Nephron (organoid): Measurements from ENCODE around the gene COMMD9.

ENCODE experiments used
- H3K27ac Mint-ChIP-seq, 3 experiments: 2 replicates each; pipeline ENCODE4 v1.8.0; 2020; ENCODE audit warnings: mixed read lengths in 3 of 3, mild to moderate bottlenecking in 2 of 3, moderate library complexity in 1 of 3
- H3K27me3 Mint-ChIP-seq: 2 replicates; pipeline ENCODE4 v1.8.0; 2021; ENCODE audit warnings: low read depth, mild to moderate bottlenecking, moderate library complexity, mixed read lengths
- H3K36me3 Mint-ChIP-seq: 2 replicates; pipeline ENCODE4 v1.8.0; 2020; ENCODE audit warnings: low read depth, mixed read lengths
- H3K4me1 Mint-ChIP-seq: 2 replicates; pipeline ENCODE4 v1.8.0; 2020; ENCODE audit warnings: mixed read lengths
- H3K4me3 Mint-ChIP-seq, 3 experiments: 2 replicates each; pipeline ENCODE4 v1.8.0; 2020; ENCODE audit warnings: mild to moderate bottlenecking in 3 of 3, mixed read lengths in 3 of 3, moderate library complexity in 2 of 3
- H3K9me3 Mint-ChIP-seq: 2 replicates; pipeline ENCODE4 v1.8.0; 2020; ENCODE audit warnings: mixed read lengths
- CTCF ChIP-seq, 3 experiments: fragments of 200-600 bp; sonication (generic); IDR thresholded peaks; one replicate each; pipeline ENCODE4 v1.5.0; 2021; ENCODE audit warnings: antibody characterized with exemption in 3 of 3; ENCODE audit not compliant: unreplicated experiment in 3 of 3

The COMMD9 gene

GRCh38 chr11:36305047-36305446, 15.8 kb upstream of the COMMD9 start:
- Mint-ChIP-seq H3K27me3 (peaks cover 12% of the 10 kb centered on the region), H3K4me3 (no peak overlapping the region), H3K9me3 (peaks cover 2% of the 10 kb centered on the region), H3K36me3 (no peaks in the 10 kb centered on the region), H3K27ac (no peak overlapping the region), H3K4me1 (peaks cover 42% of the 10 kb centered on the region)
- TF ChIP-seq CTCF (IDR thresholded peaks at IDR 0.05; ENCODE audit: unreplicated experiment in 3 of 3), result no peak

GRCh38 chr11:36304351-36304750, 15.1 kb upstream of the COMMD9 start:
- no peaks in the 10 kb centered on the region for H3K36me3 Mint-ChIP-seq
- peak overlapping the region in 1 of 3 experiments; percentile 11 for H3K4me3 Mint-ChIP-seq
- TF ChIP-seq CTCF (IDR thresholded peaks at IDR 0.05; ENCODE audit: unreplicated experiment in 3 of 3), result no peak
- peaks cover 44% of the 10 kb centered on the region for H3K4me1 Mint-ChIP-seq
- H3K27me3 Mint-ChIP-seq, result peaks cover 7% of the 10 kb centered on the region
- no peak overlapping the region for H3K27ac Mint-ChIP-seq
- peaks cover 2% of the 10 kb centered on the region for H3K9me3 Mint-ChIP-seq

- TF ChIP-seq CTCF (IDR thresholded peaks at IDR 0.05; ENCODE audit: unreplicated experiment in 3 of 3), result no peak
- H3K36me3 Mint-ChIP-seq, result no peaks in the 10 kb centered on the region
- no peaks in the 10 kb centered on the region for H3K9me3 Mint-ChIP-seq
- H3K4me3 Mint-ChIP-seq, result no peak overlapping the region
- H3K4me1 Mint-ChIP-seq, result peaks cover 44% of the 10 kb centered on the region
- H3K27ac Mint-ChIP-seq, result peak overlapping the region in 2 of 3 experiments; percentile 25 to 41
- H3K27me3 Mint-ChIP-seq, result peaks cover 4% of the 10 kb centered on the region
Measured at GRCh38 chr11:36300650-36301049, 11.4 kb upstream of the COMMD9 start.

- no peak overlapping the region for H3K4me3 Mint-ChIP-seq
- H3K9me3 Mint-ChIP-seq, result no peaks in the 10 kb centered on the region
- TF ChIP-seq CTCF (IDR thresholded peaks at IDR 0.05; ENCODE audit: unreplicated experiment in 3 of 3), result no peak
- peaks cover 20% of the 10 kb centered on the region for H3K4me1 Mint-ChIP-seq
- no peaks in the 10 kb centered on the region for H3K36me3 Mint-ChIP-seq
- peaks cover 8% of the 10 kb centered on the region for H3K27me3 Mint-ChIP-seq
- H3K27ac Mint-ChIP-seq, result no peak overlapping the region
Measured at GRCh38 chr11:36296884-36297543, 7.8 kb upstream of the COMMD9 start.

GRCh38 chr11:36295926-36296325, 6.7 kb upstream of the COMMD9 start, which contains the start of gene PRR5L:
PRR5L (plus strand) TSS chr11:36296288; CDS start chr11:36401122, 104,834 bp downstream.
- no peaks in the 10 kb centered on the region for H3K36me3 Mint-ChIP-seq
- peaks cover 6% of the 10 kb centered on the region for H3K27me3 Mint-ChIP-seq

More at GRCh38 chr11:36295926-36296325, 6.7 kb upstream of the COMMD9 start, which contains the start of gene PRR5L:
- Mint-ChIP-seq H3K4me3 (no peak within 1 kb of the TSS), H3K9me3 (no peaks in the 10 kb centered on the region), H3K4me1 (peaks cover 10% of the 10 kb centered on the region), H3K27ac (no peak within 1 kb of the TSS)
- TF ChIP-seq CTCF (IDR thresholded peaks at IDR 0.05; ENCODE audit: unreplicated experiment in 3 of 3), result no peak
